Natural killer cell (primary cell): Measurements from ENCODE around the gene SIGLEC8. TPM values are rescaled to one million over a fixed set of nuclear protein-coding genes. Genes with fewer than 3 reads are reported as not detected.

Source experiments
- ATAC-seq, 3 donors: fragments of 150-1000 bp in 2 of 3; fragments of 200-7000 bp in 1 of 3; cut with Tn5 transposase; 1 replicate in 1 of 3; 2 replicates in 2 of 3; pipeline ENCODE4 v1.10.0; 2021; ENCODE audit warnings: mild to moderate bottlenecking in 2 of 3, moderate library complexity in 2 of 3
- DNase-seq, 2 donors: peaks; one replicate each; pipeline versions ENCODE4 v3.0.0 to v3.0.0-alpha.2; 2013 to 2021; ENCODE audit warnings: mixed read lengths in 1 of 2
- H3K27ac ChIP-seq: one replicate; pipeline ENCODE4 v1.5.1; 2013; ENCODE audit warnings: mild to moderate bottlenecking, low read length
- H3K27me3 ChIP-seq: one replicate; pipeline ENCODE4 v1.6.1; 2013; ENCODE audit warnings: low read length; ENCODE audit not compliant: control insufficient read depth, insufficient read depth
- H3K36me3 ChIP-seq: one replicate; pipeline ENCODE4 v1.6.1; 2013; ENCODE audit warnings: low read length; ENCODE audit not compliant: control insufficient read depth, insufficient read depth
- H3K4me1 ChIP-seq: one replicate; pipeline ENCODE4 v1.6.1; 2013; ENCODE audit warnings: low read length; ENCODE audit not compliant: control insufficient read depth, insufficient read depth
- H3K4me3 ChIP-seq: one replicate; pipeline ENCODE4 v1.5.1; 2013; ENCODE audit warnings: low read length
- H3K9me3 ChIP-seq: one replicate; pipeline ENCODE4 v1.6.1; 2013; ENCODE audit warnings: low read length; ENCODE audit not compliant: control insufficient read depth, insufficient read depth
- H3K27ac Mint-ChIP-seq, 2 donors: one replicate each; pipeline ENCODE4 v1.8.0; 2022; ENCODE audit warnings: mild to moderate bottlenecking in 2 of 2, mixed read lengths in 2 of 2, moderate library complexity in 1 of 2
- H3K27me3 Mint-ChIP-seq, 2 donors: one replicate each; pipeline ENCODE4 v1.8.0; 2022; ENCODE audit warnings: low read depth in 2 of 2, mixed read lengths in 2 of 2
- H3K36me3 Mint-ChIP-seq: one replicate; pipeline ENCODE4 v1.8.0; 2022; ENCODE audit warnings: mixed read lengths
- H3K4me1 Mint-ChIP-seq, 2 donors: one replicate each; pipeline ENCODE4 v1.8.0; 2022; ENCODE audit warnings: mixed read lengths in 2 of 2
- H3K4me3 Mint-ChIP-seq: one replicate; pipeline ENCODE4 v1.8.0; 2022; ENCODE audit warnings: mild to moderate bottlenecking, moderate library complexity, mixed read lengths
- H3K9me3 Mint-ChIP-seq, 2 donors: one replicate each; pipeline ENCODE4 v1.8.0; 2022; ENCODE audit warnings: mixed read lengths in 2 of 2
- WGBS: methylation state at CpG from one replicate; pipeline ENCODE4 v1.1.7; 2013; ENCODE audit warnings: missing lambda C conversion rate; ENCODE audit not compliant: insufficient coverage; 5-methylcytosine and 5-hydroxymethylcytosine counted together
- intact Hi-C: fragments of 100-400 bp; cut with micrococcal nuclease; formaldehyde crosslinking; loops from one replicate; pipeline ENCODE4 v1.14.2; 2022
- total RNA-seq, 4 donors: library from RNA; stranded (reverse); fragments of 120-200 nt in 1 of 4; gene quantifications; one replicate each; pipeline versions ENCODE4 v1.2.3 to v1.2.4, GENCODE V29; 2013 to 2022
- TF ChIP-seq, protein P1 (sequence below): fragments of 200-600 bp; IDR thresholded peaks from one replicate; pipeline ENCODE4 v1.8.0; 2022; ENCODE audit warnings: antibody characterized with exemption

SIGLEC8 gene
- total RNA-seq, 3 donors from 2014 or later (not counting 1 experiment from before 2014, with no cell fraction given), result not detected

DNA sequence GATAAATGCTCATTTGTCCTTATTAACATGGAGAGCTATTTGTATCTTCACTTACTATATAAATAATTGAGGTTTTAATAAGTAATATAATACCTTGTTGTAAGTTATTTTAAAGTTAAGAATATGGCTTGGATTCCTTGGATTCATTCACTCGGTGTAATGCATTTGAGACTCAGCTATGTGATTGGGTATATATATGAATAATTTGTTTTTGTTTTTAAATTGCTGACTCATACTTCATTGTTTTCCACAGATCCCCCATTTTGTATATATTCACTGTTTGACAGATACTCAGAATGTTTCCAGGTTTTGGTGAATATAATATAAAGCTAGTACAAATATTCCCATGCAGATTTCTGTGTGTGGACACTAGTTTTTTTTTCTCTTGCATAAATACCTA lies 13.3 kb upstream of the SIGLEC8 start:
- peaks cover 8 to 40% of the 10 kb centered on the region in 2 donors for H3K27me3 Mint-ChIP-seq
- H3K9me3 ChIP-seq, result no peaks in the 10 kb centered on the region
- TF ChIP-seq, protein P1, sequence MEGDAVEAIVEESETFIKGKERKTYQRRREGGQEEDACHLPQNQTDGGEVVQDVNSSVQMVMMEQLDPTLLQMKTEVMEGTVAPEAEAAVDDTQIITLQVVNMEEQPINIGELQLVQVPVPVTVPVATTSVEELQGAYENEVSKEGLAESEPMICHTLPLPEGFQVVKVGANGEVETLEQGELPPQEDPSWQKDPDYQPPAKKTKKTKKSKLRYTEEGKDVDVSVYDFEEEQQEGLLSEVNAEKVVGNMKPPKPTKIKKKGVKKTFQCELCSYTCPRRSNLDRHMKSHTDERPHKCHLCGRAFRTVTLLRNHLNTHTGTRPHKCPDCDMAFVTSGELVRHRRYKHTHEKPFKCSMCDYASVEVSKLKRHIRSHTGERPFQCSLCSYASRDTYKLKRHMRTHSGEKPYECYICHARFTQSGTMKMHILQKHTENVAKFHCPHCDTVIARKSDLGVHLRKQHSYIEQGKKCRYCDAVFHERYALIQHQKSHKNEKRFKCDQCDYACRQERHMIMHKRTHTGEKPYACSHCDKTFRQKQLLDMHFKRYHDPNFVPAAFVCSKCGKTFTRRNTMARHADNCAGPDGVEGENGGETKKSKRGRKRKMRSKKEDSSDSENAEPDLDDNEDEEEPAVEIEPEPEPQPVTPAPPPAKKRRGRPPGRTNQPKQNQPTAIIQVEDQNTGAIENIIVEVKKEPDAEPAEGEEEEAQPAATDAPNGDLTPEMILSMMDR, result no peak
- H3K36me3 ChIP-seq, result no peaks in the 10 kb centered on the region
- DNase-seq, result no peak
- no peaks in the 10 kb centered on the region for H3K27me3 ChIP-seq
- intact Hi-C loops, result loop anchor here (5.0 kb wide), 2 partner anchors 49 to 166 kb away; no protein-coding TSS in a partner anchor
- no CpG with 5 or more reads among the region's 1 CpG for WGBS
- no peaks in the 10 kb centered on the region for H3K9me3 Mint-ChIP-seq
- H3K4me1 ChIP-seq, result no peaks in the 10 kb centered on the region
- H3K4me3 Mint-ChIP-seq, result no peak overlapping the region
- H3K36me3 Mint-ChIP-seq, result no peaks in the 10 kb centered on the region
- H3K4me1 Mint-ChIP-seq, result peaks cover 0 to 7% of the 10 kb centered on the region in 2 donors
- H3K27ac ChIP-seq, result no peak overlapping the region
- no peak overlapping the region for H3K27ac Mint-ChIP-seq
- H3K4me3 ChIP-seq, result no peak overlapping the region
- no peak for ATAC-seq

DNA sequence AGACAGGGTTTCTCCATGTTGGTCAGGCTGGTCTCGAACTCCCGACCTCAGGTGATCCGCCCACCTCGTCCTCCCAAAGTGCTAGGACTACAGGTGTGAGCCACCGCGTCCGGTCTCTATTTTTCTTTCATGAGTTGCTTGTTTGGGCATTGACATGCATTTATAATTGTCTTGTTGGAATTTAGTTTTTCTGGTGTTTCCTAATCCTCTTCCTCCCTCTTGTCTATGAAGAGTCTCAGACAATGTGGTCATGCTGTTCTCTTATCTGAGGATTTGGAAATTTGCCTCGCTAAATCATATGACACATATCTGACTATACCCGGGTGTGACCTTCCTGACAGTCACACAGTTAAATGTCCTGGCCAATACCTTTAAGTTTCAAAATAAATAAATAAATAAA lies 12.7 kb upstream of the SIGLEC8 start:
- intact Hi-C loops, result loop anchor here (5.0 kb wide), 2 partner anchors 49 to 166 kb away; no protein-coding TSS in a partner anchor
- Histone ChIP-seq H3K4me1 (no peaks in the 10 kb centered on the region), H3K27me3 (peaks cover 2% of the 10 kb centered on the region), H3K36me3 (no peaks in the 10 kb centered on the region), H3K4me3 (no peak overlapping the region), H3K9me3 (no peaks in the 10 kb centered on the region), H3K27ac (no peak overlapping the region)
- Mint-ChIP-seq H3K36me3 (no peaks in the 10 kb centered on the region), H3K4me1 (peaks cover 0 to 7% of the 10 kb centered on the region in 2 donors), H3K4me3 (no peak overlapping the region), H3K27ac (no peak overlapping the region), H3K27me3 (peaks cover 8 to 41% of the 10 kb centered on the region in 2 donors), H3K9me3 (no peaks in the 10 kb centered on the region)
- TF ChIP-seq, protein P1, result no peak
- DNase-seq, result no peak
- 81% methylated on average over 9 of the region's 9 CpGs for WGBS
- ATAC-seq, result no peak

DNA sequence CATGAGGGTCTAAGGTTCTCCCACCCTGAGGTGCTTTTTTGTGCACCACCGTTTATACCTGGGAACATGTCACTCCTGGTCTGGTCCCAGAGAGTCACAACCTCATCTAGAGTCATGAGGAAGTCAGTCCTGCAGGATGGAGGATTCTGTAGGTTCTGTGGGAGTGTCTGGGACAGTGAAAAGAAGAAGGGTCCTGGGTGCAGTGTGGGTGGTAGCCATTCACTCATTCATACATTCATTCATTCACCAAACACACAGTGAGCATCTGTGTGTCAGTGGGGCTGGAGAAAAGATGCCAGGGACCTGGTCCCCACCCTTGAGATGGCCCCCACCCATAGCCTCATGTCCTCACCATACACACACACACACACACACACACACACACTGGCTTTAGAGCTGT lies 11.4 kb upstream of the SIGLEC8 start:
- Histone ChIP-seq H3K4me1 (no peaks in the 10 kb centered on the region), H3K36me3 (no peaks in the 10 kb centered on the region), H3K9me3 (no peaks in the 10 kb centered on the region), H3K4me3 (no peak overlapping the region), H3K27ac (no peak overlapping the region), H3K27me3 (peaks cover 4% of the 10 kb centered on the region)
- Mint-ChIP-seq H3K27ac (no peak overlapping the region), H3K9me3 (no peaks in the 10 kb centered on the region), H3K4me3 (no peak overlapping the region), H3K4me1 (peaks cover 0 to 7% of the 10 kb centered on the region in 2 donors), H3K27me3 (peaks cover 14 to 50% of the 10 kb centered on the region in 2 donors), H3K36me3 (no peaks in the 10 kb centered on the region)
- WGBS, result 85% methylated on average over 1 of the region's 1 CpG
- DNase-seq (no peak), ATAC-seq (no peak)
- intact Hi-C loops, result loop anchor here (5.0 kb wide), 2 partner anchors 47 to 168 kb away; no protein-coding TSS in a partner anchor
- TF ChIP-seq, protein P1, result no peak

DNA sequence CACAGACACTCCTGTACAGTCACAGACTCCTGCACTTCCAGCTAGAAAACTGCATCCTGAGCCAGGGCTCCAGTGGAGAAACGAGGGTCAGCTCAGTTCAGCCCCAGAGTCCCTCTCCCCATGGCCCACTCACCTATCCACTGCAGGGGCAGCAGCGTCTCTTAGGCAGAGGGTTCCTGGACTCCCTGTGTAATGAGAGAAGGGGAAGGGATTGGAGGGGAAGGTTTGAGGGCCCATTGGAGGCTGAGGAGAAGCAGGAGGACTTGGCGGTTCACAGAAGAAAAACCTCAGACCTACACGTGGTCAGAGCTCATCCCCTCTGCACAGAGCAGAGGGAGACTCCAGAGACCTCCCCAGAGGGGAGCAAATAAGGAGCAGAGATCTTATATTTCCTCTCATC lies 10.9 kb upstream of the SIGLEC8 start:
- Histone ChIP-seq H3K27me3 (peaks cover 4% of the 10 kb centered on the region), H3K4me3 (no peak overlapping the region), H3K36me3 (no peaks in the 10 kb centered on the region), H3K27ac (no peak overlapping the region), H3K9me3 (no peaks in the 10 kb centered on the region), H3K4me1 (no peaks in the 10 kb centered on the region)
- peaks cover 14 to 50% of the 10 kb centered on the region in 2 donors for H3K27me3 Mint-ChIP-seq
- peaks cover 3 to 7% of the 10 kb centered on the region in 2 donors for H3K4me1 Mint-ChIP-seq
- no peak for ATAC-seq
- TF ChIP-seq, protein P1, result no peak
- no peak for DNase-seq
- H3K9me3 Mint-ChIP-seq, result no peaks in the 10 kb centered on the region
- 39% methylated on average over 3 of the region's 4 CpGs for WGBS
- H3K36me3 Mint-ChIP-seq, result no peaks in the 10 kb centered on the region
- no peak overlapping the region for H3K27ac Mint-ChIP-seq
- intact Hi-C loops, result no loop called here
- no peak overlapping the region for H3K4me3 Mint-ChIP-seq
